GM12878 (cell line): ENCODE data around the gene PLCG2. TPM values are rescaled to one million over a fixed set of nuclear protein-coding genes. Genes with fewer than 3 reads are reported as not detected.

ENCODE experiments used
- ATAC-seq: fragments of 200-7000 bp; cut with Tn5 transposase; 3 replicates; pipeline ENCODE4 v1.9.1; 2020; ENCODE audit warnings: mild to moderate bottlenecking, moderate library complexity
- BruUV-seq: library from RNA; stranded (reverse); fragments of 400-500 nt; replicated peaks from 2 replicates; lab custom pipeline; 2021; lab: Mats Ljungman, UMichigan
- CTCF ChIA-PET: fragments of 300-600 bp; sonication (Branson Sonifier 250); formaldehyde crosslinking; extraction: SDS; loops from one replicate; lab custom pipeline; 2021; ENCODE audit warnings: inconsistent platforms; lab: Yijun Ruan, JAX
- POLR2A ChIA-PET: fragments of 350-600 bp; formaldehyde crosslinking; extraction: SDS; loops from one replicate; lab custom pipeline; 2021; ENCODE audit warnings: inconsistent platforms; lab: Charles Lee
- RAD21 ChIA-PET: fragments of 300-600 bp; sonication (Branson Sonifier 250); formaldehyde crosslinking; loops from one replicate; lab custom pipeline; 2023; ENCODE audit warnings: antibody characterized with exemption; ENCODE audit not compliant: unreplicated experiment; lab: Charles Lee
- SMC1A ChIA-PET: fragments of 300-600 bp; sonication (Branson Sonifier 250); formaldehyde crosslinking; loops from one replicate; lab custom pipeline; 2023; ENCODE audit not compliant: unreplicated experiment, uncharacterized antibody; lab: Charles Lee
- DNase-seq: peaks from one replicate; pipeline ENCODE4 v3.0.0-alpha.2; 2011; ENCODE audit warnings: low read depth, low spot score
- FAIRE-seq: peaks from 3 replicates; lab custom pipeline; 2011; peaks lifted over from hg19 to GRCh38; lab: Jason Lieb, UNC
- H2AFZ ChIP-seq: 2 replicates; pipeline ENCODE4 v1.6.0; 2011; ENCODE audit warnings: low read depth, low read length, control low read depth; ENCODE audit not compliant: control insufficient read depth
- H3K27ac ChIP-seq: 2 replicates; pipeline ENCODE4 v1.5.1; 2011; ENCODE audit warnings: control low read depth; ENCODE audit not compliant: control insufficient read depth, insufficient read depth
- H3K27me3 ChIP-seq, 2 experiments: replicated peaks in 1 of 2; 2 replicates each; pipeline versions ENCODE4 v1.6.0 to v1.6.1; 2011; ENCODE audit warnings: low read length in 1 of 2; ENCODE audit not compliant: control insufficient read depth in 2 of 2, insufficient read depth in 2 of 2
- H3K36me3 ChIP-seq, 2 experiments: 2 replicates each; pipeline ENCODE4 v1.5.1; 2011; ENCODE audit warnings: low read length in 1 of 2; ENCODE audit not compliant: control insufficient read depth in 2 of 2, insufficient read depth in 2 of 2
- H3K4me1 ChIP-seq: 2 replicates; pipeline ENCODE4 v1.6.1; 2011; ENCODE audit warnings: mild to moderate bottlenecking, low read length, moderate library complexity, mixed read lengths; ENCODE audit not compliant: control insufficient read depth, insufficient read depth
- H3K4me2 ChIP-seq: 2 replicates; pipeline ENCODE4 v1.6.0; 2011; ENCODE audit warnings: control low read depth; ENCODE audit not compliant: control insufficient read depth, insufficient read depth
- H3K4me3 ChIP-seq: fragments of 200-600 bp; sonication (generic); 2 replicates; pipeline ENCODE4 v1.5.1; 2016
- H3K79me2 ChIP-seq: 2 replicates; pipeline ENCODE4 v1.6.0; 2011; ENCODE audit warnings: low read length; ENCODE audit not compliant: control insufficient read depth, insufficient read depth
- H3K9ac ChIP-seq: 2 replicates; pipeline ENCODE4 v1.8.0; 2011; ENCODE audit warnings: low read length, control low read depth, mixed read lengths; ENCODE audit not compliant: control insufficient read depth, insufficient read depth
- H3K9me3 ChIP-seq: replicated peaks from 3 replicates; pipeline ENCODE4 v1.5.1; 2011; ENCODE audit warnings: mild to moderate bottlenecking, low read length; ENCODE audit not compliant: control insufficient read depth, insufficient read depth
- H4K20me1 ChIP-seq: 2 replicates; pipeline ENCODE4 v1.6.0; 2011; ENCODE audit not compliant: control insufficient read depth, insufficient read depth
- ATF3 ChIP-seq: IDR thresholded peaks from 2 replicates; pipeline ENCODE4 v1.6.1; 2011; ENCODE audit warnings: low read depth, mild to moderate bottlenecking, low read length, moderate library complexity, borderline replicate concordance; ENCODE audit errors: extremely low read depth
- CBFB ChIP-seq: IDR thresholded peaks from 2 replicates; pipeline ENCODE4 v1.6.1; 2016; ENCODE audit warnings: antibody characterized with exemption, low read depth
- CBX5 ChIP-seq: sonication (generic); IDR thresholded peaks from 2 replicates; pipeline ENCODE4 v1.6.1; 2016; ENCODE audit warnings: low read depth, moderate library complexity, mild to moderate bottlenecking, inconsistent platforms
- CREM ChIP-seq: IDR thresholded peaks from 2 replicates; pipeline ENCODE4 v1.6.1; 2014; ENCODE audit warnings: antibody characterized with exemption, low read depth
- FOS ChIP-seq: IDR thresholded peaks from 3 replicates; pipeline ENCODE4 v1.6.1; 2011; ENCODE audit warnings: borderline replicate concordance; ENCODE audit not compliant: insufficient read length; ENCODE audit errors: extremely low read depth
- HSF1 ChIP-seq: fragments of 150-350 bp; IDR thresholded peaks from 2 replicates; pipeline ENCODE4 v1.6.1; 2014; ENCODE audit warnings: mild to moderate bottlenecking, low read depth, low read length
- MTA2 ChIP-seq: fragments of 450-650 bp; IDR thresholded peaks from 2 replicates; pipeline ENCODE4 v1.6.1; 2016; ENCODE audit warnings: low read depth, mild to moderate bottlenecking, moderate library complexity
- PRDM15 ChIP-seq: fragments of 450-650 bp; formaldehyde crosslinking; IDR thresholded peaks from 2 replicates; pipeline ENCODE4 v1.4.0; 2020; ENCODE audit warnings: mild to moderate bottlenecking, moderate library complexity
- SUZ12 ChIP-seq: fragments of 200-600 bp; sonication (generic); IDR thresholded peaks from one replicate; pipeline ENCODE4 v1.6.1; 2018; ENCODE audit warnings: antibody characterized with exemption, mild to moderate bottlenecking; ENCODE audit not compliant: unreplicated experiment
- TCF12 ChIP-seq: IDR thresholded peaks from 2 replicates; pipeline ENCODE4 v1.6.1; 2011; ENCODE audit warnings: low read depth, mild to moderate bottlenecking, low read length
- USF1 ChIP-seq: IDR thresholded peaks from 2 replicates; pipeline ENCODE4 v1.6.1; 2011; ENCODE audit warnings: borderline replicate concordance, low read depth, mild to moderate bottlenecking, moderate library complexity, mixed read lengths, low read length; ENCODE audit not compliant: insufficient read depth; ENCODE audit errors: extremely low read length
- WGBS: methylation state at CpG from one replicate; pipeline ENCODE4 v1.1.6; 2016; ENCODE audit warnings: low lambda C conversion rate; ENCODE audit not compliant: insufficient replicate concordance, insufficient coverage; ENCODE audit errors: missing lambda C conversion rate; 5-methylcytosine and 5-hydroxymethylcytosine counted together
- in situ Hi-C: fragments of 300-500 bp; cut with MboI; formaldehyde crosslinking; loops from 9 replicates; pipeline ENCODE4 v1.14.3; 2018; ENCODE audit warnings: mixed read lengths
- intact Hi-C: fragments of 100-400 bp; cut with micrococcal nuclease; formaldehyde crosslinking; loops from one replicate; pipeline ENCODE4 v1.14.2; 2022; ENCODE audit not compliant: unreplicated experiment
- polyA plus RNA-seq, 11 experiments: library from polyadenylated mRNA; depleted of rRNA in 4 of 11; unstranded in 6 of 11; stranded (reverse) in 5 of 11; fragments of >200 nt; fragmentation: Nextera tagmentation in 4 of 11; fragmentation: Illumina TruSeq in 1 of 11; extraction: Ambion mirVana in 4 of 11; extraction: Trizol in 1 of 11; gene quantifications; 1 replicate in 1 of 11; 2 replicates in 10 of 11; pipeline versions ENCODE4 v1.2.1 to v1.2.3, GENCODE V29; 2011 to 2016; ENCODE audit warnings: inconsistent platforms in 2 of 11, missing spikeins in 2 of 11, low read depth in 1 of 11
- total RNA-seq, 4 experiments: library from RNA; depleted of rRNA in 3 of 4; stranded (reverse); fragments of >200 nt in 3 of 4; fragmentation: Illumina TruSeq in 1 of 4; extraction: Trizol in 1 of 4; gene quantifications; 2 replicates each; pipeline versions ENCODE4 v1.2.1 to v1.2.3, GENCODE V29; 2013 to 2021

The PLCG2 gene
- total and polyA plus RNA-seq, 10 of the 15 experiments (the other 5 are each of a cell fraction or from before 2014, with no cell fraction given): 47.6 to 256 (median 149) TPM

- BruUV-seq: no TSS peak
- CTCF ChIA-PET: interaction anchor here (3.0 kb wide), 1 partner anchor 7 kb away, joined by 30 read pairs; no protein-coding TSS in a partner anchor
- H3K27ac ChIP-seq: peak overlapping the region; percentile 99
- H4K20me1 ChIP-seq: no peaks in the 10 kb centered on the region
- H2AFZ ChIP-seq: no peak overlapping the region
- H3K4me2 ChIP-seq: peak overlapping the region; percentile 97
- H3K4me3 ChIP-seq: peak overlapping the region; percentile 48; the same call in 1 of the 2 replicates
- no peaks in the 10 kb centered on the region for H3K27me3 ChIP-seq
- peaks cover 7% of the 10 kb centered on the region in 2 experiments for H3K36me3 ChIP-seq
- intact Hi-C loops (loop anchor here (10.0 kb wide), 1 partner anchor 326 kb away; no protein-coding TSS in a partner anchor), in situ Hi-C loops (no loop called here)
- ATAC-seq: peak; percentile 51
- POLR2A ChIA-PET: interaction anchor here (2.8 to 3.1 kb wide), 2 partner anchors 7 to 13 kb away, joined by 26 to 34 read pairs; no protein-coding TSS in a partner anchor
- WGBS: 5% methylated on average over 10 of the region's 10 CpGs
- peaks cover 89% of the 10 kb centered on the region for H3K79me2 ChIP-seq
- peaks cover 78% of the 10 kb centered on the region for H3K4me1 ChIP-seq
- DNase-seq: peak; percentile 92
- peak overlapping the region; percentile 79 for H3K9ac ChIP-seq
- RAD21 ChIA-PET: interaction anchor here (0.8 to 3.1 kb wide), 3 partner anchors 30 to 71 kb away, joined by 3 to 31 read pairs (median 5); no protein-coding TSS in a partner anchor
- SMC1A ChIA-PET: interaction anchor here (1.4 to 5.3 kb wide), 6 partner anchors 12 to 31 kb away, joined by 3 to 57 read pairs (median 22); no protein-coding TSS in a partner anchor
- no peak for FAIRE-seq
- H3K9me3 ChIP-seq: peaks cover 2% of the 10 kb centered on the region; the same call in 1 of the 3 replicates
- TF ChIP-seq CBX5 (no peak), PRDM15 (no peak), SUZ12 (no peak), CBFB (no peak), USF1 (peak; percentile 30), CREM (peak; percentile 52; the same call in 1 of the 2 replicates), TCF12 (peak; percentile 55; the same call in 1 of the 2 replicates), HSF1 (no peak), MTA2 (peak; percentile 46), FOS (no peak), ATF3 (no peak)
Observed at GRCh38 chr16:81810894-81811538, 31.9 kb downstream of the PLCG2 start.
